Measurements from ENCODE around the gene TTC31.
"Not testable (repeated sequence)": the region's sequence is repeated elsewhere in the genome, so short reads cannot be mapped to it uniquely, and the experiment has no call there.

TTC31 gene

GRCh38 chr2:74482801-74483674 is at the start of gene TTC31, which contains the start of gene CCDC142:
TSS of gene TTC31 (plus strand) at chr2:74483081. CDS start at chr2:74483096, 15 bp downstream.
TSS of gene CCDC142 (minus strand) at chr2:74482998. CDS start at chr2:74482837, 161 bp downstream.
- in situ Hi-C loops (cut with HindIII; ENCODE audit: low sequenced_read_pairs), result no loop called here

- in situ Hi-C loops (cut with HindIII; ENCODE audit: low sequenced_read_pairs), result no loop called here
These were observed 46.6 kb upstream of the TTC31 start for GRCh38 chr2:74436111-74436805.

- in situ Hi-C loops (cut with HindIII; ENCODE audit: low sequenced_read_pairs), result no loop called here
These were observed 45.8 kb upstream of the TTC31 start for GRCh38 chr2:74436848-74437695.

GRCh38 chr2:74438248-74438647 is 44.6 kb upstream of the TTC31 start:
- in situ Hi-C loops (cut with HindIII; ENCODE audit: low sequenced_read_pairs), result no loop called here

GRCh38 chr2:74439373-74439772 is 43.5 kb upstream of the TTC31 start:
- in situ Hi-C loops (cut with HindIII; ENCODE audit: low sequenced_read_pairs), result no loop called here

GRCh38 chr2:74439803-74440377 is 43.0 kb upstream of the TTC31 start:
- in situ Hi-C loops (cut with HindIII; ENCODE audit: low sequenced_read_pairs), result no loop called here

- in situ Hi-C loops (cut with HindIII; ENCODE audit: low sequenced_read_pairs), result no loop called here
These were observed 42.3 kb upstream of the TTC31 start for GRCh38 chr2:74440378-74441169.

GRCh38 chr2:74441170-74441689 is 41.7 kb upstream of the TTC31 start:
- in situ Hi-C loops (cut with HindIII; ENCODE audit: low sequenced_read_pairs), result no loop called here

GRCh38 chr2:74441690-74442482 is 41.0 kb upstream of the TTC31 start, which contains the start of gene RTKN:
TSS of gene RTKN (minus strand) at chr2:74441937. CDS start at chr2:74441816, 121 bp downstream.
- in situ Hi-C loops (cut with HindIII; ENCODE audit: low sequenced_read_pairs), result no loop called here

- in situ Hi-C loops (cut with HindIII; ENCODE audit: low sequenced_read_pairs), result not testable (repeated sequence)
These were observed 40.2 kb upstream of the TTC31 start for GRCh38 chr2:74442483-74443297.

- in situ Hi-C loops (cut with HindIII; ENCODE audit: low sequenced_read_pairs), result no loop called here
These were observed 38.2 kb upstream of the TTC31 start for GRCh38 chr2:74444498-74445318.

- in situ Hi-C loops (cut with HindIII; ENCODE audit: low sequenced_read_pairs), result no loop called here
These were observed 35.5 kb upstream of the TTC31 start for GRCh38 chr2:74447230-74447999.

- in situ Hi-C loops (cut with HindIII; ENCODE audit: low sequenced_read_pairs), result no loop called here
These were observed 34.1 kb upstream of the TTC31 start for GRCh38 chr2:74448771-74449170.

GRCh38 chr2:74450570-74451190 is 32.2 kb upstream of the TTC31 start:
- in situ Hi-C loops (cut with HindIII; ENCODE audit: low sequenced_read_pairs), result no loop called here

GRCh38 chr2:74454654-74455511 is 28.0 kb upstream of the TTC31 start, which contains the start of gene INO80B:
TSS of gene INO80B (plus strand) at chr2:74455087. CDS start at chr2:74455117, 30 bp downstream.
- in situ Hi-C loops (cut with HindIII; ENCODE audit: low sequenced_read_pairs), result no loop called here

All from endothelial cell of hepatic sinusoid (primary cell).